Ishikawa (cell line): ENCODE results near the gene DLX6.

Experiments
- CEBPB ChIP-seq: IDR thresholded peaks from 2 replicates; pipeline ENCODE4 v1.6.1; 2012
- CREB1 ChIP-seq: IDR thresholded peaks from 2 replicates; pipeline ENCODE4 v1.6.1; 2012; ENCODE audit warnings: low read depth
- EGR1 ChIP-seq: IDR thresholded peaks from 2 replicates; pipeline ENCODE4 v1.6.1; 2012
- EP300 ChIP-seq: IDR thresholded peaks from 2 replicates; pipeline ENCODE4 v1.6.1; 2012; ENCODE audit warnings: borderline replicate concordance
- FOXM1 ChIP-seq: IDR thresholded peaks from 2 replicates; pipeline ENCODE4 v1.6.1; 2012; ENCODE audit warnings: low read depth, borderline replicate concordance
- NFIC ChIP-seq: IDR thresholded peaks from 2 replicates; pipeline ENCODE4 v1.6.1; 2012
- RAD21 ChIP-seq: IDR thresholded peaks from 2 replicates; pipeline ENCODE4 v1.6.1; 2012; ENCODE audit warnings: low read depth
- TAF1 ChIP-seq: IDR thresholded peaks from 2 replicates; pipeline ENCODE4 v1.6.1; 2012; ENCODE audit warnings: low read depth, mild to moderate bottlenecking
- TCF12 ChIP-seq: IDR thresholded peaks from 2 replicates; pipeline ENCODE4 v1.6.1; 2012; ENCODE audit warnings: low read depth
- TEAD4 ChIP-seq: IDR thresholded peaks from 2 replicates; pipeline ENCODE4 v1.6.1; 2012
- YY1 ChIP-seq: IDR thresholded peaks from 2 replicates; pipeline ENCODE4 v1.6.1; 2012; ENCODE audit warnings: low read depth
- ZBTB7A ChIP-seq: IDR thresholded peaks from 2 replicates; pipeline ENCODE4 v1.6.1; 2012; ENCODE audit warnings: low read depth
- TF ChIP-seq, protein P1 (sequence below): IDR thresholded peaks from 2 replicates; pipeline ENCODE4 v1.6.1; 2012
- TF ChIP-seq, protein P2 (sequence below): IDR thresholded peaks from 2 replicates; pipeline ENCODE4 v1.6.1; 2012
- TF ChIP-seq, protein P3 (sequence below): IDR thresholded peaks from 2 replicates; pipeline ENCODE4 v1.6.1; 2012; ENCODE audit warnings: low read depth, mild to moderate bottlenecking

DLX6 gene

DNA sequence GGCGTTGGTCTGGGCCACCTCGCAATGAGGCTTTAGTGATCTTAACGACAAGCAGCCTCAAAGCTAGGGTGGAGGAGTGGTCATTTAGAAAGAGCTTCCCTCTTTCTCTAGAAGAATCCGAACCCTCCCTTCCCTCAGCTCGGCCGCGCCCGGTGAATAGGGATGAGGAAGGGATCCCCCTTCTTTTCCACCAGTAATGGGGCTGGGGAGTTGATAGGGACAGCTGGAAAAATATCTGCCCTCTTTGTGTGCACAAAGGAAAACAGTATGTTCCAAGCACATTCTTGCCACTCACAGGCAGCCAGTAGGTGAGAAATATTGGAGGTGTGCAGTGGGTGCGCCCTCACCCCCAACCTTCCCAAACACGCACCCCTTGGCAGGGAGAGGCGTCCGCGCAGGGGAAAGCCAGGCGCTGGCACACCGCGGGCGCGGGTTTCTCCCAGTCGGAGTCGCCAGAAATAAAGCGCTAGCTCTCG lies 12.8 kb downstream of the DLX6 start:
- TF ChIP-seq EGR1 (no peak), TCF12 (no peak), CREB1 (no peak), TAF1 (no peak), CEBPB (no peak), NFIC (no peak), YY1 (no peak), TEAD4 (no peak), ZBTB7A (no peak), EP300 (no peak), RAD21 (no peak), FOXM1 (no peak)
- TF ChIP-seq, protein P1, sequence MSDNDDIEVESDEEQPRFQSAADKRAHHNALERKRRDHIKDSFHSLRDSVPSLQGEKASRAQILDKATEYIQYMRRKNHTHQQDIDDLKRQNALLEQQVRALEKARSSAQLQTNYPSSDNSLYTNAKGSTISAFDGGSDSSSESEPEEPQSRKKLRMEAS, result no peak
- TF ChIP-seq, protein P2, sequence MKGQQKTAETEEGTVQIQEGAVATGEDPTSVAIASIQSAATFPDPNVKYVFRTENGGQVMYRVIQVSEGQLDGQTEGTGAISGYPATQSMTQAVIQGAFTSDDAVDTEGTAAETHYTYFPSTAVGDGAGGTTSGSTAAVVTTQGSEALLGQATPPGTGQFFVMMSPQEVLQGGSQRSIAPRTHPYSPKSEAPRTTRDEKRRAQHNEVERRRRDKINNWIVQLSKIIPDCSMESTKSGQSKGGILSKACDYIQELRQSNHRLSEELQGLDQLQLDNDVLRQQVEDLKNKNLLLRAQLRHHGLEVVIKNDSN, result no peak
- TF ChIP-seq, protein P3, sequence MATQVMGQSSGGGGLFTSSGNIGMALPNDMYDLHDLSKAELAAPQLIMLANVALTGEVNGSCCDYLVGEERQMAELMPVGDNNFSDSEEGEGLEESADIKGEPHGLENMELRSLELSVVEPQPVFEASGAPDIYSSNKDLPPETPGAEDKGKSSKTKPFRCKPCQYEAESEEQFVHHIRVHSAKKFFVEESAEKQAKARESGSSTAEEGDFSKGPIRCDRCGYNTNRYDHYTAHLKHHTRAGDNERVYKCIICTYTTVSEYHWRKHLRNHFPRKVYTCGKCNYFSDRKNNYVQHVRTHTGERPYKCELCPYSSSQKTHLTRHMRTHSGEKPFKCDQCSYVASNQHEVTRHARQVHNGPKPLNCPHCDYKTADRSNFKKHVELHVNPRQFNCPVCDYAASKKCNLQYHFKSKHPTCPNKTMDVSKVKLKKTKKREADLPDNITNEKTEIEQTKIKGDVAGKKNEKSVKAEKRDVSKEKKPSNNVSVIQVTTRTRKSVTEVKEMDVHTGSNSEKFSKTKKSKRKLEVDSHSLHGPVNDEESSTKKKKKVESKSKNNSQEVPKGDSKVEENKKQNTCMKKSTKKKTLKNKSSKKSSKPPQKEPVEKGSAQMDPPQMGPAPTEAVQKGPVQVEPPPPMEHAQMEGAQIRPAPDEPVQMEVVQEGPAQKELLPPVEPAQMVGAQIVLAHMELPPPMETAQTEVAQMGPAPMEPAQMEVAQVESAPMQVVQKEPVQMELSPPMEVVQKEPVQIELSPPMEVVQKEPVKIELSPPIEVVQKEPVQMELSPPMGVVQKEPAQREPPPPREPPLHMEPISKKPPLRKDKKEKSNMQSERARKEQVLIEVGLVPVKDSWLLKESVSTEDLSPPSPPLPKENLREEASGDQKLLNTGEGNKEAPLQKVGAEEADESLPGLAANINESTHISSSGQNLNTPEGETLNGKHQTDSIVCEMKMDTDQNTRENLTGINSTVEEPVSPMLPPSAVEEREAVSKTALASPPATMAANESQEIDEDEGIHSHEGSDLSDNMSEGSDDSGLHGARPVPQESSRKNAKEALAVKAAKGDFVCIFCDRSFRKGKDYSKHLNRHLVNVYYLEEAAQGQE, result no peak

DNA sequence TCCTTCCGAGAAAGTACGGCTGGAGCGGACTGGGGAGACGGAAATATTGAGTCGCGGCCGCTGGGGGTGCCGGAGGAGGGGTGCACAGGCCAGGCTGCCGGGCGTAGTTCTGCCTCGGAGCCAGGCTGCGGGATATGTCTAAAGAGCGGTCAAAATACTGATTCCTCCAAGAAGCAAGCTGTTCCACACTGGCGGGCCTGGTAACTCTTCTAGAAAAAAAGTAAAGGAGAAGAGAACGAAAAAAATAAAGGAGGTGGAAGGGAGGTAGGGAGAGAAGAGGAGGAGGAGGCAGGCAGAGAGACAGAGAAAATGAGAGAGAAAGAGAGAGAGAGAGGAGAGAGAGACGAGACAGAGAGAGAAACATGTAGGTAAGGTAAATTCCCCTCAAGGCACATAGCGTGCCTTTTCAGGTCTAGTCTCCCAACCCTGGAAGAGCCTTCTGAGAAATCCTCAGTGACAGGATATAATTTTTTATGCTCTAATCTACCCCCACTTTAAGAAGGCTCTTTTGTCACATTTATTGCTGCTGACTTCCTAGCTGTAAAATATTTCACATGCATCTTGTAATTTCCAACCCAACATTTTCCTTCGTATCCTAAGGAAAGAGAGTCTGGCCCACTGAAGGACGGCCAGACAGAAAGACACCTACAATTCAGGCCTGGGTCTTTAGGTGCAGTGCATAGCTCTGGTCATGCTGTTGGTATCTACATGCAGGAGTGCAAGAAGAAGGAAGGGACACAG lies 13.6 kb downstream of the DLX6 start:
- TF ChIP-seq EP300, result no peak
- no peak for TF ChIP-seq CREB1
- no peak for TF ChIP-seq RAD21
- TF ChIP-seq, protein P1, result no peak
- TF ChIP-seq, protein P3, result no peak
- no peak for TF ChIP-seq YY1
- no peak for TF ChIP-seq TCF12
- TF ChIP-seq CEBPB, result no peak
- TF ChIP-seq FOXM1, result no peak
- TF ChIP-seq, protein P2, result no peak
- no peak for TF ChIP-seq NFIC
- TF ChIP-seq ZBTB7A, result no peak
- TF ChIP-seq TEAD4, result no peak
- no peak for TF ChIP-seq EGR1
- TF ChIP-seq TAF1, result no peak

GRCh38 chr7:97019710-97020225 lies 14.4 kb downstream of the DLX6 start:
- TF ChIP-seq, protein P3, result no peak
- TF ChIP-seq CREB1 (no peak), NFIC (no peak), EGR1 (no peak), EP300 (no peak), FOXM1 (no peak), RAD21 (no peak), TAF1 (no peak)
- TF ChIP-seq, protein P1, result no peak

DNA sequence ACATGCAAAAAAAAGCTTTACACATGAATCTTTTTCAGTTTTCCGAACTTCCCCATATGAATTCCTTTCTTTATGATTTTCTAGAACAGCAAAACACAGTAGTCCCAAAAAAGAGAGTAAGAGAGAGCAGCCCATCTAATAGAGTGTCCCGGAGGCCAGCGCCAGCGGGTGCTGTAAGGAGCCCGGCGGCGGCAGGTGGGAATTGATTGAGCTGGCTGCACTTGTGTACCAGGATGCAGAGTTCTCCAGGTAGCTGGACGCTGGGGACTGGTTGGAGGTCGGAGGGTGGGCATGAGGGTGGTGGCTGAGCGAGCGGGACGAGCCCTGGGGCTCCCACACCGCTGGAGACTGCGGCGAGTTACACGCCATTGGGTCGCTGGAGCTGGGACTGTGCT lies 15.2 kb downstream of the DLX6 start:
- TF ChIP-seq TEAD4 (no peak), ZBTB7A (no peak), NFIC (no peak), EP300 (no peak), EGR1 (no peak), TAF1 (no peak), YY1 (no peak), CREB1 (no peak)
- TF ChIP-seq, protein P1, result no peak
- TF ChIP-seq, protein P2, result no peak
- TF ChIP-seq, protein P3, result no peak
